ENCODE measurements around the gene FOXL1. TPM values are rescaled to one million over a fixed set of nuclear protein-coding genes. Genes with fewer than 3 reads are reported as not detected.

The FOXL1 gene
- total RNA-seq, 1 experiment from 2014 or later = 1.5 TPM

DNA sequence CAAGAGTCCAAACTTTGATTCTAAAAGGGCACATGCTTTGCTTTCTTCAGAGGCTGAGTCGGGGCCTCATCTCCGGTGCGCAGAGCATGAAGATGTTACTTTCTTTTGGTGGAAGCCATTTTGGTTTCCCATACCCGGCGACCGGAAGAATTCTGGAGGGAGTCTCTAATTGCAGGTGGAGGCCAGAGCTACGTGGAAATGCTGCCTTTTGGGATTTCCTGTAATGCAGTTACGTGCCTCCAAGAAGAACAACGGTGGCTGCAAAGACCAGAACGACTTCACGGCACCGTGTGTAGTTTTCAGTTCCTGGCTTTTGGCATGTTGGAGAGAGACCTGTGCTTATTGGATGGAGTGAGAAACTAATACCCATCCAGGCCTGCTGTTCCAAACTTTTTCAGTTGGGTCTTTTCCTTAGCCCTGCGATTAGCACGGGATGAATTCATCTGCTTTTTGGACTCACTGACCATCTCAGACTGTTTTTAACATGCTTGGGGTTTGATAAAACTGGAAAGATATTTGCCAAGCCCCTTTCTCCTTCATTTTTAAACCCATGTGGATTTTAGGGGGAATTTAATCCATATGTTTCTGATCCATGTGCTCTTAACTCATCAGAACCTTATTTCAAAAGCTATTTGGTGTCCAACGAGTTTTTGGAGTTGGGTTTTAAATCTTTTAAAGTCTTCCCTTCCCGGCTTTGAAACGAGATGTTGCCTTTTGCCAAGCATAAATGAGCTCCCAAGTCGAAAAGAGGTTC, 19.0 kb downstream of the FOXL1 start:
- in situ Hi-C loops (cut with HindIII; ENCODE audit: low sequenced_read_pairs) = no loop called here
- DNase-seq (ENCODE audit: low spot score) = no peak

DNA sequence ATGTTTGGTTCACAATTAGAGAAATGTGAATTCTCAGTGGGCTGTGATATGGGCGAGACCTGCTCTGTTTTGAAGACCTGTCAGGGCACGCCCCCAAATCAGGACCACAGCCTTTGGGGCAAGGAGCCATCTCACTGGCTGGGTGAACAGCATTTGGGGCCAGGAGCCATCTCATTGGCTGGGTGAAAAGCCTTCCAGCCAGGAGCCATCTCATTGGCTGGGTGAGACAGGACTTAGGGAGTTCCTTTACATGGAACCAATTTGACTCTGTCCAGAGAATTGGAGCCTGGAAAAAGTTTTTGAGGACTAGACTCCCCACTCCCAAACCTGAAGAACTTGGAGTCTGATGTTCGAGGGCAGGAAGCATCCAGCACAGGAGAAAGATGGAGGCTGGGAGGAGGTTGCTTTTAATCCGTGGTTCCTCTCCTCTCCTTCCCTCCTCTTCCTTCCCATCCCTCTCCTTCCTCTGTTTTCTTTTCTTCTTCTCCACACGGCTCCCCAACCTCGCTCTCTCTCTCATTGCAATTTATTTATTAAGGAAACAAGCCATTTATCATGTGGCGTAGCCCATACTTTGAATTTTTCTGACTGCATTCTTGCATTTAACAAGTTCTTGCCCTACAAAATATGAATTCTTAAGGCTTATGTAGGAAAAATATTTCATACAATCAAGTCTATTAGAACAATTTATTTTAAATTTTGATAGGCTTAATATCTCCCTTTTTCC, 19.7 kb downstream of the FOXL1 start:
- in situ Hi-C loops (cut with HindIII; ENCODE audit: low sequenced_read_pairs) = no loop called here
- DNase-seq (ENCODE audit: low spot score) = no peak

DNA sequence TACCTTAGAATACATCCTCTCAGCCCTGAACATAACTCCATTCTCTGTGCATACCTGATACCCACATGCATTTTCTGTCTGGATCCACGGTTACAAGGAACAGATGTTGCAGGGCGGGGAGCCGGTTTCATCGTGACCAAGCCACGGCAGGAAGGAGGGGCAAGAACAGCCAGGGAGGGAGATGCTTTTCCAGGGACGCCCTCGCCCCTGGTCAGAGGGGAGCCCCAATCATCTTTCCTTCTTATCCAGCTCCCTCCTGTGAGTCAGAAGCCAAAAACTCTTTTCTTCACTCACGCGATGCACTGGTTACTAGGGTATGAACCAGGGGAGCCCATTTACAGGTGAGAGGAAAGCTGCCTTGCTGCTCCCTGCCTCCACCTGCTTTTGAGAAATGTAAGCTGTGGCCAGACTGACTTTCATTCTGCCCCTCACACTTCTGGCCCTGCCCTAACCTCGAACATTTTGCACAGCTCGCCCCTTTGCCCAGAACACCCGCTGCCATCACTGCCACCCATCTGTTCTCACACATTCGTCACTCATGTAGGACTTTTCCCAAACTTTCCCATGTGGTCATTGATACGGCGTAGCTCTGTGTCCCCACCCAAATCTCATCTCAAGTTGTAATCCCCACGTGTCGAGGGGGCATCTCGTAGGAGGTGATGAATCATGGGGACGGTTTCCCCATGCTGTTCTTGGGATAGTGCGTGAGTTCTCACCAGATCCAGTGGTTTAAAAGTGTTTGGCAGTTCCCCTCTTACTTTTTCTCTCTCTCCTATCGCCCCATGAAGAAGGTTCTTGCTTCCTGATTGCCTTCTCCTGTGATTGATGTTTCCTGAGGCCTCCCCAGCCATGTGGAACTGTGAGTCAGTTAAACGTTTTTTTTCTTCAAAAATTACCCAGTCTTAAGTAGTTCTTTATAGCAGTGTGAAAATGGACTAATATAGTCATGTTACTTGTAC, 20.5 kb downstream of the FOXL1 start:
- no peak for DNase-seq (ENCODE audit: low spot score)
- in situ Hi-C loops (cut with HindIII; ENCODE audit: low sequenced_read_pairs) = no loop called here

DNA sequence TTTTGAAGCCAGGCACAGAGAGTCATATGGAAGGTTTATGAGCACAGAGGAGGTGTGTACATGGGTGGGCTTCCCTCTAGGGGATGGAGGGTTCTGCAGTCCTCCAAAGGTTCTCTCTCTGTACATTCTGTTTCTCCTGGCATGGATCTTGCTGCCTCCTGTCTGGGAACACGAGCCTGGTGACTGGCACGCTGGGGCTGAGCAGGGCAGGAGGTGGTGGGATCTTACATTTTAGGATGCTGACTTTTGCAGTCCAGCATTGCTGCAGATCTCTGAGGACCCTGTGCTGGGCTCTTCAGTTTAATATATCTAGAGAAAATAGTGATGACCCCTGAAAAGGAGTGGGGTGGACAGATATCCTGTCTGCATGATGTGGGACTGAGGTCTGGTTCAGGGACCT, 23.0 kb downstream of the FOXL1 start:
- in situ Hi-C loops (cut with HindIII; ENCODE audit: low sequenced_read_pairs) = no loop called here
- no peak for DNase-seq (ENCODE audit: low spot score)

DNA sequence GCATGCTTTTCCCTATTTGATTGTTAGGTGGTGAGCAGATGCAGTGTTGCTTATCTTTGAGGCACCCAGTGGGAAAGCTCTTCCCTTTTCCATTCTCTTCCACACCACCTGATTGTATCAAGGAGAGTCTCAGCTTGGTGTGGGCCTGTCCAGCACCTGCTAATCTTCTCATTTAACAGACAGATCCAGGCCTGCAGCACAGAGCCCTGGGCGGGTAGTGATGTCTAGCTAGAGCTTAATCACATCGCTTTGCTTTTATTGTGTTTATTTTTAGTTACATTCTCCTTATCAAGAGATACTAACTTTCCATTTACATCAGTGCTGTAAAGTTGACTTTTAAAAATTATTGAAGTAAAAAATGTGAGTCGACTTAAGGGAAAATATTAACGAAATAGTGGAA, 24.2 kb downstream of the FOXL1 start:
- DNase-seq (ENCODE audit: low spot score) = no peak
- in situ Hi-C loops (cut with HindIII; ENCODE audit: low sequenced_read_pairs) = no loop called here

DNA sequence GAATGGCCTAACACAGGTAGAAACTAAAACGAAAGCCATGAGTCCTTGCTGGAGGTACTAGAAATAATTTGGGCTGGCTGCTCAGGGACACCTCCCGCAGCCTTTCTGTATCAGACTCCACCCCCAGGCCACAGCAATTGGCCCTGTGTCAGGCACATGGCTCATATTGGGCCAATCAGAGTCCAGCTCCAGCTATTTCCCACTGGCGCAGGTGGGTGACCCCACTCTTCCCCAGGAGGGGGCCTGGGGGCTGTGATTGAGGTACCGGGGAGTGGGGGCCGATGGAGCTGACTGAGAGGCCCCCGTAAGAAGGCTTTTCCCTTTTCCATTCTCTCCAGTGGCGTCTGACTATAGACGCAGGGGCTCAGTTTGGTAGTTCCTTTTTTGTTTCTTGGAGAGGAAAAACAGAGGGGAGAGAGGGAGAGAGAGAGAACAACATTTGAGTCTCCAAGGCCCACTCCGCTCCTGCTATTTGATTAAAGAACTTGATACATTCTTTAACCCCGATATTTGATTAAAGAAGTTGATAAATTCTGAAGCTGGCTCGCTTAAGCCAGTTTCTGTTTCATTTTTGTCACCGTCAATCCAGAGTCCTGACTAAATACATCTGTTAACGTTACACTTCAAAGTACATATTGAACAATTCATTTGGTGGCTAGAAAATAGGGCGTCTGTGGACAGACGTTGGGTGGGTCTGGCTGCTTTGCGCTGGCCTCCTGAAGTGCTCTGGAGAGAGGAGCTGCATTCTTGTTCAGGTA, 26.3 kb downstream of the FOXL1 start:
- no peak for DNase-seq (ENCODE audit: low spot score)
- in situ Hi-C loops (cut with HindIII; ENCODE audit: low sequenced_read_pairs) = no loop called here

DNA sequence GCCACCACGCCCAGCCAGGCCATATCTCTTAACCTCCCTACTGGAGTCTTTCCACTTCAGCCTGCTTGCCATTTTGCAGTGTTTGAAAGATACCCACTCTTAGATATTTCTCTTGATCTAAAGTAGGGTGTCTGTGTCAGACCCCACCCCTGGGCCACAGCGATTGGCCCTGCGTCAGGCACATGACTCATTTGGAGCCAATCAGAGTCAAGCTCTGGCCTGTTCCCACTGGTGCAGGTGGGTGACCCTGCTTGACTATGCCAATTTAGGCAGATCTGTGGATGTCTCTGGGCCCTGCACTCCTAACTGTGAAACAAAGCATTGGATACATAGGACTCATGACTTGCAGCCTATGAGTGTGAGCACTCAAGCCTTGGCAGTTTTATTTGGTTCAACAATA, 27.6 kb downstream of the FOXL1 start:
- in situ Hi-C loops (cut with HindIII; ENCODE audit: low sequenced_read_pairs) = no loop called here
- DNase-seq (ENCODE audit: low spot score) = no peak

DNA sequence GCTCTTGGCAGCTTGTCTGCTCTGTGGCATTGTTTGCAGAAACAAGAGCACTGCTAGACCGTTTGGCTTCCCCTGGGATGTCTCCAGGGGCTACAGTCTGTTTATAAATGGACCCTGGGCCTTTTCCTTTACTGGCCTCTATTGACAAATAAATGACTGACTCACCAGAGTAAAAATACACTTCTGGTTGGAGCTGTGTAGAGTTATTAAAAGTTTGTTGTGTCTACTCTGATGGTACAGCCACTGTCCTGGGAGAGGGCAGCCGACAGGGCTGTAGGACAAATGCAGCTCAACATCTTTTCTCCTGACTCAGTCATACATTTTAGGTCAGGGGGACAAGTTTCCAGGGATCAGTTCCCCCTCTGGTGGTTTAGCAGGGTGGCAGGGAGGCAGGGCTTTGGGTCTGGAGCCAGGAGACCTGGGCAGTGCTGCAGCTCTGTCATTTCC, 30.0 kb downstream of the FOXL1 start:
- in situ Hi-C loops (cut with HindIII; ENCODE audit: low sequenced_read_pairs) = no loop called here
- no peak for DNase-seq (ENCODE audit: low spot score)

DNA sequence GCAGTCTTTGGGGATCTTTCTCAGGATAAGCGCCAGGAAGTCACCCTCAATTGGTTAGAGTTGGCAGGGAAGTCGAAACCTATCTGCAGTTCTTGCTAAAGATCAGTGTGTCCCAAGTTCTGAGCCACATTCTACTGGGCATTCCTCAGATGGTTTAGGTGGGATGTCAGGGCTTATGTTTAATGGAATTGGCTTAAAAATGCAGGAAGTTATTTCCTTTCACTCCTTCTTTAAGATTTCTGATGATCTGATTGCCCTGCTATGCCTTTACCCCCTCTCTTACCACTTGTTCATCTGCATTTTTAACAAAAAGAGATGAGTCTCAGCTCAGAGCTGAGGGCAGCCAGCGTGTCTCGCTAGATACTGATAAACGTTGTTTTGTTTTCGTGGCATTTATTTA, 30.8 kb downstream of the FOXL1 start:
- DNase-seq (ENCODE audit: low spot score) = peak; percentile 16
- in situ Hi-C loops (cut with HindIII; ENCODE audit: low sequenced_read_pairs) = no loop called here

DNA sequence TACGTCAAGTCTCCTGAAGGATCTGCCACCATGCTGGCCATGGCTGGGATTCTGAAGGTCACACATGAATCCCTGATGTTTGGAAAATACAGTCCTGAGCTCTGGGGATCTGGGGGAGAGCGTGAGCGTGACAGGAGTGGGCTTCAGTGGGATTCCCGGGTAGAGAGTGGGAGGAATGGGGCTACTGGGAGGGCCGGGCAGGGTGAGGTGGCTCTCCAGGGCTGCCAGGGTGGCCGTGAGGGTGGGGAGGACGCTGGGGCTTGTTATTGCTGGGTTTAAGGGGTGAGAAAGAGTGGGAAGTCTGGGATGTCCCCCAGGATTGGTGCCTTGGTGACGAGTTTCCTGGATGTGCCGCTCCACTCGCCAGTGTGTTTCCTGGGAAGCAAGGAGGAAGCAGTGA, 31.3 kb downstream of the FOXL1 start:
- no peak for DNase-seq (ENCODE audit: low spot score)
- in situ Hi-C loops (cut with HindIII; ENCODE audit: low sequenced_read_pairs) = no loop called here

DNA sequence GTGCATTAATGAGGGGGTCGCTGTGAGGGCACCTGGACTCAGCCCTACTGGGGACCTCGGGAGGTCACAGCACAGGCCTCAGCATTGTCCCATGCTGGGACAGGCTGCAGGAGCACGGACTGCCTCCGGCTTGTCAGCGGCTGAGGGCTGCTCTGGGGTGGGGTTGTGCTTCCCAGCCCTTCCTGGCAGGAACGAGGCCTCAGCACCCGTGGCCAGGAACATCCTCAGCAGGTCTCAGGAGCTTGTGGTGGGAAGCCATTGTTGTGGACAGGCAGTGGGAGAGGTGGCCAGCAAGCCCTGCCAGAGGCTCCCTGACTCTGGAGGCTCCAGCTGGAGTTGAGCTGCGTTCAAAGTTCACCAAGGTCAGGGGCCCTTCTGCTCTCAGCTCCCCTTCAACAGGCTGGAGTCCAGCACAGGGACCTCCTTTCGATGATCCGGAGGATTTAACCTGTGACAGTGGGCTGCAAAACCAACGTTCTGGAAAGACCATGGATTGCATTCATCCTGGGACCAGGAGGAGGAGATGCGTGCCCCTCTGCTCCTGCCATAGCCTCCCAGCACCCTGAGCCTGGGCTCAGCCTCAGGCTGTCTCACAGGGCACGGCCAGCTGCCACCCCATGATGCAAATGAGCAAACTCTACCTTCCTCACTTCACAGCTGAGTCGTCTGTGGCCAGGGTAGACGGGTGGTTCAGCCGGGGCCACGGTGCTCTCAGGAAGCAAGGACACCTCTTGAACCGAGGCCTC, 32.6 kb downstream of the FOXL1 start:
- no peak for DNase-seq (ENCODE audit: low spot score)
- in situ Hi-C loops (cut with HindIII; ENCODE audit: low sequenced_read_pairs) = no loop called here

DNA sequence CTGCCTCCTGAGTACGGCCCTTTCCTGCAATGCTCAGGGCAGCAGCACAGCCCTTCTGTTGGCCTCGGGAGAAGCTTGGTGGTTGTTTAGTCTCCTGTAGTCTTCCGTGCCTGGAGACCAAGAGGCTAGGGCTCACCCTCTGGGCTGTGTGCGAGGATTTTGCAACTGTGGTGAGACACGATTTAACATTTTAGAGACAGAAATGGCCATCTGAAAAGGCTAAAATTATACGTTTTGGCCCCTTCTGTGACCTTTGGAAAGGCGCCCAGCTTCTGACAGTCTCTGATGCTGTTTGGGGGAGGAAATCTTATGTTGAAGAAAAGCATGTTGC, 33.1 kb downstream of the FOXL1 start:
- in situ Hi-C loops (cut with HindIII; ENCODE audit: low sequenced_read_pairs) = no loop called here
- no peak for DNase-seq (ENCODE audit: low spot score)

DNA sequence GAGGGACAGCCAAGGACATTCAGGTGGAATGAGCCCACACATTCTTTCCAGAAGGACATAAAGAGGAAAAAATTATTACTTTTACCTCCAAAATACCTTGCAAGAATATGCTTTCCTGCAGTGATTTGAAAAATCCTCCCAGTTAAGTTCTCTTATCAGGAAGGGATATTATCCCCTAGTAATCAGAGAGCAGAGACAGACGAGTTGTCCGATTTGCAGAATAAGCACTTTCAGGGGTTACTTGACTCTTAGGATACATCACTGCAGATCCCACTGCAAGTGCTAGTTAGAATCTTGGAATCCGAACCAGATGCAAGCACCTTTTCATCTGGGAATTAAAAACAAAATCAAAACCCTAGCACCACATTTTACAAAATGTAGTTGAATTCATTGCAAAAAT, 33.6 kb downstream of the FOXL1 start:
- DNase-seq (ENCODE audit: low spot score) = no peak
- in situ Hi-C loops (cut with HindIII; ENCODE audit: low sequenced_read_pairs) = no loop called here

DNA sequence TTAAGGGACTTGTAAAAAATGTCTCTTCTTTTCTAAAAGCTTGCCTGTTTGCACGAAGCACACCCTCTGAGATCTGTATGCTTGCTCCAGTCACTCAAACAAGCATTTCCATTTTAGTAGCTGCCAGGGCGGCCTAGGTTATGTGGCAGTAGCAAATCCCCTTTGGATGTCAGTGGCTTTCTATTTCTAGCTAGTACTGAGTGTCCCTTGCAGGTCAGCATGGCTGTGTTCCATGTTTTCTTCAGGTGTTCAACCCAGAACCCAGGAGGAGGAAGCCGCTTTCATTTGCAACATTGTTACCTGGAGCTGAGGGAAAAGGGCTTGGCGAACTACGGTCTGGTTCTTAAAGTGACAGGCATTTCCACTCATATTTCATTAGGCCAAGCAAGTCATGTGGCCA, 36.4 kb downstream of the FOXL1 start:
- in situ Hi-C loops (cut with HindIII; ENCODE audit: low sequenced_read_pairs) = no loop called here
- DNase-seq (ENCODE audit: low spot score) = peak; percentile 1

DNA sequence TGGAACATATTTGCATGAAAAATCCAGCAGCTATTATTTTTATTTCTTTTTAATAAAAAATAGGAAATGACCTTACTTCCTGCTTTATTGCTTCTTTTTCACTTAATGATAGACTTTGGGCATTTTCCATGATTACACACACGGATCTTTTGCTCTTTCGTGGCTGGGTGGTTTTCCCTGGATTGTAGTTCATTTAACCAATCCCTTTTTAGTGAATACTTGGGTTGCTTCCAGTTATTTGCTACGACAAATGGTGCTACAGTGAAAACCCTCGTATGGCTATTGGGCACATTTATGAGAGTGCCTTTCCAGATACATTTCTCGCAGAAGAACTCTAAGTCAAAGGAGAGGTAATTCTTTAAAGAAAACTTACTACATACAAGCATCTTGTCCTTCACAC, 38.6 kb downstream of the FOXL1 start:
- in situ Hi-C loops (cut with HindIII; ENCODE audit: low sequenced_read_pairs) = no loop called here
- DNase-seq (ENCODE audit: low spot score) = no peak

DNA sequence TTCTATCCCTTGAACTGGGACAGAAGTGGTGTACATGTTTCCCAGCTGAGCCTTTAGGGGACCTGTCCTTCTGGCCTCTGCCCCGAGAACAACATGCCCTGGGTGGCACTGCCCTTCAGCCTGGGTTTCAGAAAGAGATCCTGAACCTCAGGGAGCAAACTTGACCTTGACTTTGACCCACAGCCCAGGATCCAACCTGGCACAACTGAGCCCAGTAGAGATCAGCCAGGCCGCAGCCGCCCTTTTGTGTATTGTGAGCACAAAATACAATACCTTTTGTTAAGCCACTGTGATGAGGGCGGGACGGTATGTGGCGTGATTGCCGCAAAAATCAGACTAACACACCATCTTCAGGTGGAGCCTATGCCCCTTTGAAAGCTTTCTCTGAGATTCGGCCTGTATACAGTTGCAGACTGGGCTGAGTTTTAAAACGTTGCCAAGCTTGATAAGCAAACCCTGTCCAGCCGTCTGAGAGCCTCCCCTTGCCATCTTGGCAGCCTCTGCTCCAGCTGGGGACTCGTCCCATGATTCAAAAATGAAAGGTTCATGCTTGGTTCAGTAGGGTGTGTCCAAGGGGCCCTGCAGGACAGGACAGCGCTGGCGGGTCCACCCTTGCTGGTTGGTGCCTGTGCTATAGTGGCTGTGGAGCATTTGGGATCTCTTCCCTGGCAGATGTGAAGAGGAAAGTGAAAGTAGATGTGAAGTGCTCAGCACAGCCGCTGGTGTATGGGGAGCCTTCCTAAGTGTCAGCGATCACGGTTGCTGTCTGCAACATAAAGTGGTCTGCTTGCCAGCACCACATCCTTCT, 40.3 kb downstream of the FOXL1 start:
- DNase-seq (ENCODE audit: low spot score) = no peak
- in situ Hi-C loops (cut with HindIII; ENCODE audit: low sequenced_read_pairs) = no loop called here

DNA sequence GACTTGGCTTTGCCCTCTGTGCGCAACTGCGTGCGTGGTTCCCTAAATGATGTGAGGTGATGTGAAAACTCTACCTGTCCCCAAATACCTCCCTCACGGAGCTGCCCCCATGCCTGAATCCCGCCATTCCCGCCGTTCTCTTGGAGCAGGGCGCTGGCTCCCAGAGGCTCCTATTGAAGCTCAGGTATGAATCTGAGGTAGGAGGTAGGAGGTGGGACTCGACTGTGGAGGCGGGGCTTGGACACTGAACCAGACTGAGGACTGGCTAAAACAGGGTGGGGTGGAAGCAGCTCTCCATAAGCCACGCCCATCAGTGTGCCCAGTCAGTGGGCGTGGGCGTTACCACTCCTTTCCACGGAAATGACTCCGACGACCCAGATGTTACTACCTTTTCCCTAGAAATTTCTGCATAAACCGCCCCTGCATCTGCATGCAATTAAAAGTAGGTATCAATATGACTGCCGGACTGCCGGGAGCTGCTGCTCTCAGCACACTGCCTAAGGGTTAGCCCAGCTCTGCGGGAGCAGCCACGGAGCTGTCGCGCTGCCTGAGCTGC, 41.0 kb downstream of the FOXL1 start:
- no peak for DNase-seq (ENCODE audit: low spot score)
- in situ Hi-C loops (cut with HindIII; ENCODE audit: low sequenced_read_pairs) = no loop called here

DNA sequence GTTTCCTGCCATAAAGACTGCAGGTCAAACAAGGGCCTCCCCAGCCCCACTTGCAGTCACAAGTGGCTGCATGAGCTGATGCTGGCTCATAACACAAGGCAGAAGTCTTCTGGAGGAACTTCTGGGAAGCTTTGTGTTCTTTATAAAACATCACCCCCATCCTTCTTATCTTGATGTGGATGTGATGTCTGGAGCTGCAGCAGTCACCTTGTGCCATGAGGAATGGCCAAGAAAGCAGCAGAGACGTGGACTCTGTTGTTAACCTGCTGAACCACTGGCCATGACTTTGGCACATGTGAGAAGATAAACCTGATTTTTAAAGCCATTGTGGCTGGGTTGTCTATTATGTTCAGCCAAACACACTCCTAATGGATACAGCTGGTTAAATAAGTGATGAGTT, 41.8 kb downstream of the FOXL1 start:
- in situ Hi-C loops (cut with HindIII; ENCODE audit: low sequenced_read_pairs) = no loop called here
- no peak for DNase-seq (ENCODE audit: low spot score)

Measured in G401 (cell line).